Fibroblast of lung (primary cell): ENCODE results near the gene MAPT. TPM values are rescaled to one million over a fixed set of nuclear protein-coding genes. Genes with fewer than 3 reads are reported as not detected.

Experiments
- DNase-seq, 2 donors: peaks; one replicate each; pipeline versions ENCODE4 v3.0.0 to v3.0.0-alpha.2; 2010; ENCODE audit warnings: low read depth in 2 of 2
- H2AFZ ChIP-seq: 2 replicates; pipeline ENCODE4 v1.5.1; 2012; ENCODE audit warnings: low read length, control low read depth, inconsistent platforms
- H3K27ac ChIP-seq: 2 replicates; pipeline ENCODE4 v1.5.1; 2011; ENCODE audit warnings: low read length, control low read depth; ENCODE audit not compliant: insufficient read depth
- H3K27me3 ChIP-seq: 2 replicates; pipeline ENCODE4 v1.5.1; 2011; ENCODE audit warnings: mild to moderate bottlenecking, low read length; ENCODE audit not compliant: control insufficient read depth, insufficient read depth
- H3K36me3 ChIP-seq: 2 replicates; pipeline ENCODE4 v1.5.1; 2011; ENCODE audit warnings: low read length; ENCODE audit not compliant: control insufficient read depth, insufficient read depth
- H3K4me1 ChIP-seq: 2 replicates; pipeline ENCODE4 v1.5.1; 2011; ENCODE audit warnings: low read length; ENCODE audit not compliant: control insufficient read depth, insufficient read depth; ENCODE audit errors: extremely low read depth
- H3K4me2 ChIP-seq: 2 replicates; pipeline ENCODE4 v1.5.1; 2011; ENCODE audit warnings: low read length, control low read depth; ENCODE audit not compliant: insufficient read depth; ENCODE audit errors: extremely low read depth
- H3K4me3 ChIP-seq, 4 experiments: fragments of 200-600 bp in 1 of 4; sonication (generic) in 1 of 4; replicated peaks in 1 of 4; 2 replicates each; pipeline ENCODE4 v1.5.1; 2011 to 2016; ENCODE audit warnings: low read length in 4 of 4, low read depth in 3 of 4, mild to moderate bottlenecking in 3 of 4, control low read depth in 2 of 4, inconsistent platforms in 1 of 4, mixed read lengths in 1 of 4; ENCODE audit not compliant: insufficient read depth in 1 of 4; ENCODE audit errors: control extremely low read depth in 1 of 4
- H3K79me2 ChIP-seq: 2 replicates; pipeline ENCODE4 v1.5.1; 2012; ENCODE audit warnings: mild to moderate bottlenecking, low read length, inconsistent platforms; ENCODE audit not compliant: control insufficient read depth, insufficient read depth
- H3K9ac ChIP-seq: 2 replicates; pipeline ENCODE4 v1.5.1; 2011; ENCODE audit warnings: mild to moderate bottlenecking, low read length, control low read depth; ENCODE audit not compliant: insufficient read depth
- H3K9me3 ChIP-seq: 2 replicates; pipeline ENCODE4 v1.5.1; 2012; ENCODE audit warnings: low read depth, low read length; ENCODE audit not compliant: control insufficient read depth, insufficient read depth
- H4K20me1 ChIP-seq: 2 replicates; pipeline ENCODE4 v1.5.1; 2011; ENCODE audit warnings: low read length; ENCODE audit not compliant: control insufficient read depth, insufficient read depth; ENCODE audit errors: extremely low read depth
- EZH2 ChIP-seq: IDR thresholded peaks from 2 replicates; pipeline ENCODE4 v1.5.1; 2012; ENCODE audit warnings: low read length, control low read depth, mild to moderate bottlenecking; ENCODE audit errors: missing control alignments
- polyA plus RNA-seq, 2 donors: library from polyadenylated mRNA; depleted of rRNA in 1 of 2; stranded (reverse) in 1 of 2; unstranded in 1 of 2; fragments of >200 nt; gene quantifications; 2 replicates each; pipeline ENCODE4 v1.2.1, GENCODE V29; 2011 to 2012; ENCODE audit warnings: missing spikeins in 1 of 2
- total RNA-seq: library from RNA; depleted of rRNA; stranded (reverse); fragments of >200 nt; gene quantifications from 2 replicates; pipeline ENCODE4 v1.2.1, GENCODE V29; 2014
- TF ChIP-seq, protein P1 (sequence below), 2 donors: IDR thresholded peaks in 1 of 2; conservative IDR thresholded peaks in 1 of 2; 1 replicate in 1 of 2; 2 replicates in 1 of 2; pipeline ENCODE4 v1.5.1; 2011 to 2012; ENCODE audit warnings: low read length in 2 of 2, control low read depth in 1 of 2, inconsistent platforms in 1 of 2, low read depth in 1 of 2, mild to moderate bottlenecking in 1 of 2

The MAPT gene
- total and polyA plus RNA-seq, 2 donors (not counting 1 experiment from before 2014, with no cell fraction given): 0.09 to 0.50 TPM

DNA sequence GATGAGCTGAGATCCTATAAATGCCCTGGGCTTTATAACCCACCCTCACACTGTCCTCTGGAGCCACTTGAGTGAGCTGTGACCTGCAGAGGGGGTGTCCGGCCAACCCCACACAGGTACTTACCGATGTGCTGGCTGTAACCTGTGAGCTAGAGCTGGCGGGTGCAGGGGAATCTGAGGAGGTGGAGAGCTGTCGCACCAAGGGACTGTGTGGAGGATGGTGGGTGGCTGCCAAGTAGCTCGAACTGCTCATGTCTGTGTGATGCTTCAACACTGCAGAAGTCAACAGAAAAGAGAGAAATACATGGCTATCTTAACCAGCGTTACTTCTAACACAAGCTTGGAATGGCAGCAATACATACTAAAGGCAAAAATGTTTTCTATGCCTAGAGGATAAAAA, 144.1 kb downstream of the MAPT start:
- Histone ChIP-seq H3K9ac (no peak overlapping the region), H3K27me3 (no peaks in the 10 kb centered on the region), H3K36me3 (peaks cover 10% of the 10 kb centered on the region), H3K4me1 (no peaks in the 10 kb centered on the region), H2AFZ (no peak overlapping the region), H3K79me2 (no peaks in the 10 kb centered on the region), H3K4me2 (no peak overlapping the region), H3K27ac (no peak overlapping the region), H3K4me3 (no peak overlapping the region), H4K20me1 (no peaks in the 10 kb centered on the region), H3K9me3 (no peaks in the 10 kb centered on the region)
- DNase-seq: no peak
- TF ChIP-seq, protein P1, sequence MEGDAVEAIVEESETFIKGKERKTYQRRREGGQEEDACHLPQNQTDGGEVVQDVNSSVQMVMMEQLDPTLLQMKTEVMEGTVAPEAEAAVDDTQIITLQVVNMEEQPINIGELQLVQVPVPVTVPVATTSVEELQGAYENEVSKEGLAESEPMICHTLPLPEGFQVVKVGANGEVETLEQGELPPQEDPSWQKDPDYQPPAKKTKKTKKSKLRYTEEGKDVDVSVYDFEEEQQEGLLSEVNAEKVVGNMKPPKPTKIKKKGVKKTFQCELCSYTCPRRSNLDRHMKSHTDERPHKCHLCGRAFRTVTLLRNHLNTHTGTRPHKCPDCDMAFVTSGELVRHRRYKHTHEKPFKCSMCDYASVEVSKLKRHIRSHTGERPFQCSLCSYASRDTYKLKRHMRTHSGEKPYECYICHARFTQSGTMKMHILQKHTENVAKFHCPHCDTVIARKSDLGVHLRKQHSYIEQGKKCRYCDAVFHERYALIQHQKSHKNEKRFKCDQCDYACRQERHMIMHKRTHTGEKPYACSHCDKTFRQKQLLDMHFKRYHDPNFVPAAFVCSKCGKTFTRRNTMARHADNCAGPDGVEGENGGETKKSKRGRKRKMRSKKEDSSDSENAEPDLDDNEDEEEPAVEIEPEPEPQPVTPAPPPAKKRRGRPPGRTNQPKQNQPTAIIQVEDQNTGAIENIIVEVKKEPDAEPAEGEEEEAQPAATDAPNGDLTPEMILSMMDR (conservative IDR thresholded peaks at IDR 0.05 in 1 of 2, IDR thresholded peaks at IDR 0.05 in 1 of 2; ENCODE audit: low read depth in 1 of 2, low read length in 2 of 2): no peak
- TF ChIP-seq EZH2: no peak

- Histone ChIP-seq H3K36me3 (peaks cover 9% of the 10 kb centered on the region), H3K9me3 (no peaks in the 10 kb centered on the region), H3K9ac (no peak overlapping the region), H3K4me2 (no peak overlapping the region), H3K4me1 (no peaks in the 10 kb centered on the region), H3K27me3 (no peaks in the 10 kb centered on the region), H2AFZ (no peak overlapping the region), H4K20me1 (no peaks in the 10 kb centered on the region), H3K4me3 (no peak overlapping the region), H3K79me2 (no peaks in the 10 kb centered on the region), H3K27ac (no peak overlapping the region)
- TF ChIP-seq, protein P1 (conservative IDR thresholded peaks at IDR 0.05 in 1 of 2, IDR thresholded peaks at IDR 0.05 in 1 of 2; ENCODE audit: low read depth in 1 of 2, low read length in 2 of 2): no peak
- no peak for TF ChIP-seq EZH2
- no peak for DNase-seq
Measured at GRCh38 chr17:46038937-46039336, 144.6 kb downstream of the MAPT start.

GRCh38 chr17:46039592-46040186, 145.3 kb downstream of the MAPT start:
- Histone ChIP-seq H3K36me3 (peaks cover 8% of the 10 kb centered on the region), H4K20me1 (no peaks in the 10 kb centered on the region)
- TF ChIP-seq, protein P1 (conservative IDR thresholded peaks at IDR 0.05 in 1 of 2, IDR thresholded peaks at IDR 0.05 in 1 of 2; ENCODE audit: low read depth in 1 of 2, low read length in 2 of 2): no peak
- no peak for TF ChIP-seq EZH2

More at GRCh38 chr17:46039592-46040186, 145.3 kb downstream of the MAPT start:
- H3K27me3 ChIP-seq: no peaks in the 10 kb centered on the region
- H3K79me2 ChIP-seq: no peaks in the 10 kb centered on the region
- no peak overlapping the region for H3K9ac ChIP-seq
- H3K9me3 ChIP-seq: no peaks in the 10 kb centered on the region
- H2AFZ ChIP-seq: no peak overlapping the region
- H3K4me1 ChIP-seq: peaks cover 2% of the 10 kb centered on the region
- H3K4me3 ChIP-seq: no peak overlapping the region
- no peak overlapping the region for H3K27ac ChIP-seq
- no peak overlapping the region for H3K4me2 ChIP-seq
- no peak for DNase-seq
